IMR-90 (cell line): Measurements from ENCODE around the gene TTC16. TPM values are rescaled to one million over a fixed set of nuclear protein-coding genes. Genes with fewer than 3 reads are reported as not detected.

Source experiments
- ATAC-seq: fragments of 200-7000 bp; cut with Tn5 transposase; 2 replicates; pipeline ENCODE4 v1.9.1; 2020; ENCODE audit warnings: low read depth, mild to moderate bottlenecking, moderate library complexity
- BruUV-seq: library from RNA; stranded (reverse); fragments of 400-500 nt; replicated peaks from 2 replicates; lab custom pipeline; 2021; lab: Mats Ljungman, UMichigan
- CTCF ChIA-PET: fragments of 300-600 bp; formaldehyde crosslinking; extraction: SDS; loops from one replicate; lab custom pipeline; 2021; ENCODE audit warnings: antibody characterized with exemption; lab: Yijun Ruan, JAX
- POLR2A ChIA-PET: fragments of 300-600 bp; sonication (Branson Sonifier 250); formaldehyde crosslinking; loops from one replicate; lab custom pipeline; 2022; ENCODE audit warnings: antibody characterized with exemption; ENCODE audit not compliant: unreplicated experiment; lab: Charles Lee
- DNase-seq: peaks from one replicate; pipeline ENCODE4 v3.0.0; 2013
- H2AFZ ChIP-seq: replicated peaks from 2 replicates; pipeline ENCODE3; 2013; ENCODE audit warnings: low read length, mild to moderate bottlenecking; ENCODE audit not compliant: poor library complexity
- H2AK5ac ChIP-seq: 2 replicates; pipeline ENCODE4 v1.6.1; 2013; ENCODE audit warnings: low read depth, low read length, inconsistent platforms
- H2AK9ac ChIP-seq: replicated peaks from 2 replicates; pipeline ENCODE3; 2013; ENCODE audit warnings: mild to moderate bottlenecking, low read depth, low read length, moderate library complexity; ENCODE audit not compliant: poor library complexity
- H2BK120ac ChIP-seq: 2 replicates; pipeline ENCODE4 v1.6.1; 2013; ENCODE audit warnings: low read depth, low read length, inconsistent platforms
- H2BK15ac ChIP-seq: 3 replicates; pipeline ENCODE4 v1.6.1; 2013; ENCODE audit warnings: low read depth, low read length, inconsistent platforms
- H2BK20ac ChIP-seq: 2 replicates; pipeline ENCODE4 v1.6.1; 2013; ENCODE audit warnings: low read depth, mild to moderate bottlenecking, inconsistent platforms, low read length, moderate library complexity
- H2BK5ac ChIP-seq: 2 replicates; pipeline ENCODE4 v1.6.1; 2013; ENCODE audit warnings: mild to moderate bottlenecking, low read depth, low read length, inconsistent platforms; ENCODE audit not compliant: poor library complexity, severe bottlenecking
- H3K14ac ChIP-seq: replicated peaks from 2 replicates; pipeline ENCODE4 v1.6.1; 2013; ENCODE audit warnings: low read depth, low read length, inconsistent platforms
- H3K18ac ChIP-seq: 2 replicates; pipeline ENCODE4 v1.6.1; 2013; ENCODE audit warnings: low read depth, low read length, control low read depth
- H3K23ac ChIP-seq: 2 replicates; pipeline ENCODE4 v1.6.1; 2013; ENCODE audit warnings: low read depth, low read length, inconsistent platforms
- H3K27ac ChIP-seq: 2 replicates; pipeline ENCODE4 v1.5.1; 2013; ENCODE audit warnings: mild to moderate bottlenecking, control low read depth, low read length; ENCODE audit not compliant: insufficient read depth
- H3K27me3 ChIP-seq: 2 replicates; pipeline ENCODE4 v1.6.1; 2013; ENCODE audit warnings: low read length; ENCODE audit not compliant: control insufficient read depth, insufficient read depth
- H3K36me3 ChIP-seq: 2 replicates; pipeline ENCODE4 v1.6.1; 2013; ENCODE audit warnings: low read length, mixed read lengths; ENCODE audit not compliant: control insufficient read depth, insufficient read depth
- H3K4ac ChIP-seq: 2 replicates; pipeline ENCODE4 v1.6.1; 2013; ENCODE audit warnings: low read depth, low read length, inconsistent platforms
- H3K4me1 ChIP-seq: 2 replicates; pipeline ENCODE4 v1.6.1; 2013; ENCODE audit warnings: low read length, mixed read lengths; ENCODE audit not compliant: control insufficient read depth, insufficient read depth
- H3K4me2 ChIP-seq: 2 replicates; pipeline ENCODE4 v1.6.1; 2013; ENCODE audit warnings: low read depth, mild to moderate bottlenecking, control low read depth, low read length, moderate library complexity
- H3K4me3 ChIP-seq: 2 replicates; pipeline ENCODE4 v1.5.1; 2013; ENCODE audit warnings: low read depth, mild to moderate bottlenecking, control low read depth, low read length, moderate library complexity; ENCODE audit not compliant: insufficient read depth
- H3K56ac ChIP-seq: 2 replicates; pipeline ENCODE4 v1.6.1; 2013; ENCODE audit warnings: low read length, inconsistent platforms; ENCODE audit not compliant: insufficient read depth; ENCODE audit errors: extremely low read depth
- H3K79me1 ChIP-seq, 2 experiments: 2 replicates each; pipeline ENCODE4 v1.6.1; 2013; ENCODE audit warnings: low read length in 2 of 2, inconsistent platforms in 1 of 2, low read depth in 1 of 2
- H3K9ac ChIP-seq: 2 replicates; pipeline ENCODE4 v1.6.1; 2013; ENCODE audit warnings: low read depth, low read length, control low read depth
- H3K9me1 ChIP-seq: 2 replicates; pipeline ENCODE4 v1.6.1; 2013; ENCODE audit warnings: low read length, inconsistent platforms; ENCODE audit not compliant: insufficient read depth
- H3K9me3 ChIP-seq: 2 replicates; pipeline ENCODE4 v1.6.1; 2013; ENCODE audit warnings: low read length; ENCODE audit not compliant: control insufficient read depth, insufficient read depth
- H4K20me1 ChIP-seq: 2 replicates; pipeline ENCODE4 v1.6.1; 2013; ENCODE audit warnings: low read length, inconsistent platforms; ENCODE audit not compliant: insufficient read depth
- H4K5ac ChIP-seq: 2 replicates; pipeline ENCODE4 v1.6.1; 2013; ENCODE audit warnings: mild to moderate bottlenecking, low read depth, low read length, control low read depth
- H4K8ac ChIP-seq, 2 experiments: 2 replicates each; pipeline ENCODE4 v1.6.1; 2013; ENCODE audit warnings: low read depth in 2 of 2, low read length in 2 of 2, control low read depth in 1 of 2, inconsistent platforms in 1 of 2
- H4K91ac ChIP-seq: 2 replicates; pipeline ENCODE4 v1.6.1; 2013; ENCODE audit warnings: low read depth, low read length, inconsistent platforms; ENCODE audit not compliant: insufficient read depth
- BHLHE40 ChIP-seq: fragments of 150-350 bp; IDR thresholded peaks from 2 replicates; pipeline ENCODE4 v1.6.1; 2016; ENCODE audit warnings: mild to moderate bottlenecking, low read depth, low read length
- CEBPB ChIP-seq: IDR thresholded peaks from 2 replicates; pipeline ENCODE4 v1.6.1; 2012; ENCODE audit warnings: low read depth, low read length, improper control_type of control experiment
- CHD1 ChIP-seq: IDR thresholded peaks from 2 replicates; pipeline ENCODE4 v1.6.1; 2012; ENCODE audit warnings: low read depth, low read length, improper control_type of control experiment
- FOS ChIP-seq: fragments of 150-350 bp; IDR thresholded peaks from 2 replicates; pipeline ENCODE4 v1.6.1; 2016; ENCODE audit warnings: low read depth, low read length
- MAFK ChIP-seq: IDR thresholded peaks from 2 replicates; pipeline ENCODE4 v1.6.1; 2012; ENCODE audit warnings: low read depth, low read length, improper control_type of control experiment
- MXI1 ChIP-seq: IDR thresholded peaks from 2 replicates; pipeline ENCODE4 v1.6.1; 2012; ENCODE audit warnings: low read depth, mild to moderate bottlenecking, low read length, moderate library complexity, borderline replicate concordance
- NFE2L2 ChIP-seq: fragments of 150-350 bp; IDR thresholded peaks from 2 replicates; pipeline ENCODE4 v1.6.1; 2016; ENCODE audit warnings: low read depth, mild to moderate bottlenecking, low read length
- POLR2A ChIP-seq: IDR thresholded peaks from 2 replicates; pipeline ENCODE4 v1.6.1; 2012; ENCODE audit warnings: mild to moderate bottlenecking, low read depth, low read length
- RAD21 ChIP-seq: IDR thresholded peaks from 2 replicates; pipeline ENCODE4 v1.6.1; 2012; ENCODE audit warnings: low read length, improper control_type of control experiment
- RCOR1 ChIP-seq: IDR thresholded peaks from 2 replicates; pipeline ENCODE4 v1.6.1; 2012; ENCODE audit warnings: mild to moderate bottlenecking, low read length, improper control_type of control experiment; ENCODE audit not compliant: insufficient replicate concordance
- RFX5 ChIP-seq: IDR thresholded peaks from 2 replicates; pipeline ENCODE4 v1.8.0; 2012; ENCODE audit warnings: low read depth, mild to moderate bottlenecking, low read length, moderate library complexity
- SMC3 ChIP-seq: fragments of 150-350 bp; IDR thresholded peaks from 2 replicates; pipeline ENCODE4 v1.6.1; 2016; ENCODE audit warnings: low read depth, mild to moderate bottlenecking, antibody characterized with exemption, low read length, moderate library complexity
- WGBS, 2 experiments: methylation state at CpG; one replicate each; pipeline versions ENCODE4 v1.1.5 to v1.1.7; 2013; ENCODE audit warnings: missing lambda C conversion rate in 2 of 2; ENCODE audit not compliant: insufficient read length in 1 of 2; ENCODE audit errors: extremely low coverage in 2 of 2; 5-methylcytosine and 5-hydroxymethylcytosine counted together
- dilution Hi-C: fragments of 300-500 bp; cut with HindIII; formaldehyde crosslinking; loops from one replicate; pipeline ENCODE4 v1.14.3; 2018; ENCODE audit warnings: low sequenced_read_pairs; ENCODE audit not compliant: unreplicated experiment
- in situ Hi-C: fragments of 300-500 bp; cut with MboI; formaldehyde crosslinking; loops from 3 replicates; pipeline ENCODE4 v1.14.3; 2019; ENCODE audit warnings: low sequenced_read_pairs, inconsistent platforms, mixed read lengths
- intact Hi-C: fragments of 100-400 bp; cut with micrococcal nuclease; formaldehyde crosslinking; loops from 2 replicates; pipeline ENCODE4 v1.10.0; 2022
- polyA plus RNA-seq, 3 experiments: library from polyadenylated mRNA; depleted of rRNA; stranded (reverse); fragments of >200 nt; gene quantifications; 2 replicates each; pipeline ENCODE4 v1.2.3, GENCODE V29; 2012; ENCODE audit warnings: low replicate concordance in 1 of 3
- total RNA-seq: library from RNA; depleted of rRNA; stranded (reverse); fragments of >200 nt; gene quantifications from 2 replicates; pipeline ENCODE4 v1.2.3, GENCODE V29; 2012
- TF ChIP-seq, protein P1 (sequence below): fragments of 150-350 bp; IDR thresholded peaks from 2 replicates; pipeline ENCODE4 v1.6.1; 2016; ENCODE audit warnings: low read depth, mild to moderate bottlenecking, low read length, moderate library complexity, borderline replicate concordance
- TF ChIP-seq, protein P2 (sequence below): conservative IDR thresholded peaks from 2 replicates; pipeline ENCODE4 v1.5.1; 2012; ENCODE audit warnings: mild to moderate bottlenecking, low read depth, low read length, improper control_type of control experiment
- TF ChIP-seq, protein P3 (sequence below): fragments of 150-350 bp; IDR thresholded peaks from 2 replicates; pipeline ENCODE4 v1.6.1; 2017; ENCODE audit warnings: mild to moderate bottlenecking, antibody characterized with exemption, low read length, low read depth

Gene TTC16
- total and polyA plus RNA-seq, 2 of the 4 experiments (the other 2 are of a cell fraction) = 0.02 TPM; not detected in 1

DNA sequence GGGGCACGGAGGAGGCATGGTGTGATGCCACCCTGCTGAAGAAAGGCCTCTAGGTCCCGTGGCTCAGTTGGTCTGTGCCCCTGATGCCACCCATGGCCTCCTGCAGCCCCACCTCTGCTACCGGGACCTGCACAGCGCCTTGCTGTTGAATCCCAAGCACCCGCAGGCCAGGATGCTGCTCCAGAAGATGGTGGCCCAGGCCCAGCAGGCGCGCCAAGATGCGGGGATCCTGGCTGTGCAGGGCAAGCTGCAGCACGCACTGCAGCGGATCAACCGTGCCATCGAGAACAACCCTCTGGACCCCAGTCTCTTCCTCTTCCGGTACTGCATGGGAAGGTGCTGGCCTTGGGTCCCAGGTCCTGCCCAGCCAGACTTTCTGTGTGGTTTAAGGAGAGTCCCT, 7.1 kb downstream of the TTC16 start (continued):
- TF ChIP-seq RFX5 (no peak), CEBPB (no peak)

DNA sequence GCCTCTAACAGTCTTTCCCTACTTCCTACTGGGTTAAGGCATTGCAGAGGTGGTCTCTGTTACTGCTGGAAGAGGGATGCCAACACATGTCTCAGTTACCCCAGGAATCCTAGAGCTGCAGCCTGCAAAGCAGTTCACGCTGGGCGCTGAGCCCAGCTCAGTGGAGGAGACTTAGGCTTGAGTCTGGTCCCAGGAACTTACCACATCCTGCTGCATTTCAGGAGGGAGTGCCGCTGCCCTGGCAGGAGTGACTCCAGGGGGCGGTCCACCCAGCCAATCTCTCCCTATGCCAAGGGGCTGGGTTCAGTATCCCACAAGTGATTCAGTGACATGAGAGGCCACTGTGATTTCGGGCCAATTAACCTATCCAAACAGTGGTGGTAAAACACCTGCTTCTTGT, 7.6 kb downstream of the TTC16 start:
- Histone ChIP-seq H4K8ac (no peak overlapping the region), H4K5ac (no peak overlapping the region), H2AK9ac (no peak overlapping the region), H4K91ac (no peak overlapping the region), H3K4me1 (0 out of 2 replicates have a peak, but pooled peaks cover 1% of the 10 kb centered on the region), H3K23ac (no peak overlapping the region), H3K4me2 (no peak overlapping the region), H3K56ac (no peak overlapping the region), H3K14ac (no peak overlapping the region), H3K79me1 (no peaks in the 10 kb centered on the region), H3K27me3 (peaks cover 4% of the 10 kb centered on the region; the same call in 1 of the 2 replicates), H3K18ac (no peak overlapping the region), H3K9me3 (no peaks in the 10 kb centered on the region), H3K27ac (no peak overlapping the region), H2BK15ac (no peak overlapping the region), H3K9me1 (no peaks in the 10 kb centered on the region; the same call in 1 of the 2 replicates), H2BK5ac (no peak overlapping the region), H3K36me3 (no peaks in the 10 kb centered on the region), H2BK20ac (no peak overlapping the region), H3K4me3 (no peak overlapping the region), H2AK5ac (no peak overlapping the region), H4K20me1 (no peaks in the 10 kb centered on the region), H2BK120ac (no peak overlapping the region), H2AFZ (peak overlapping the region; percentile 39), H3K9ac (no peak overlapping the region), H3K4ac (no peak overlapping the region)
- ChIA-PET CTCF (interaction anchor here (2.6 kb wide), 1 partner anchor 11 kb away, joined by 8 read pairs; the partner anchor contains the start of gene TOR2A), POLR2A (no interaction called here)
- intact Hi-C loops = no loop called here
- BruUV-seq = no TSS peak
- in situ Hi-C loops = no loop called here
- WGBS, 2 experiments = no CpG with 5 or more reads among the region's 5 CpGs
- dilution Hi-C loops = no loop called here
- ATAC-seq = peak; percentile 82
- peak; percentile 66 for DNase-seq
- TF ChIP-seq MXI1 (no peak), SMC3 (no peak), RAD21 (no peak), RFX5 (no peak), NFE2L2 (no peak), FOS (no peak), CHD1 (no peak), POLR2A (no peak), MAFK (no peak), CEBPB (no peak), RCOR1 (no peak), BHLHE40 (no peak)
- TF ChIP-seq, protein P1, sequence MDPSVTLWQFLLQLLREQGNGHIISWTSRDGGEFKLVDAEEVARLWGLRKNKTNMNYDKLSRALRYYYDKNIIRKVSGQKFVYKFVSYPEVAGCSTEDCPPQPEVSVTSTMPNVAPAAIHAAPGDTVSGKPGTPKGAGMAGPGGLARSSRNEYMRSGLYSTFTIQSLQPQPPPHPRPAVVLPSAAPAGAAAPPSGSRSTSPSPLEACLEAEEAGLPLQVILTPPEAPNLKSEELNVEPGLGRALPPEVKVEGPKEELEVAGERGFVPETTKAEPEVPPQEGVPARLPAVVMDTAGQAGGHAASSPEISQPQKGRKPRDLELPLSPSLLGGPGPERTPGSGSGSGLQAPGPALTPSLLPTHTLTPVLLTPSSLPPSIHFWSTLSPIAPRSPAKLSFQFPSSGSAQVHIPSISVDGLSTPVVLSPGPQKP = no peak
- TF ChIP-seq, protein P2, sequence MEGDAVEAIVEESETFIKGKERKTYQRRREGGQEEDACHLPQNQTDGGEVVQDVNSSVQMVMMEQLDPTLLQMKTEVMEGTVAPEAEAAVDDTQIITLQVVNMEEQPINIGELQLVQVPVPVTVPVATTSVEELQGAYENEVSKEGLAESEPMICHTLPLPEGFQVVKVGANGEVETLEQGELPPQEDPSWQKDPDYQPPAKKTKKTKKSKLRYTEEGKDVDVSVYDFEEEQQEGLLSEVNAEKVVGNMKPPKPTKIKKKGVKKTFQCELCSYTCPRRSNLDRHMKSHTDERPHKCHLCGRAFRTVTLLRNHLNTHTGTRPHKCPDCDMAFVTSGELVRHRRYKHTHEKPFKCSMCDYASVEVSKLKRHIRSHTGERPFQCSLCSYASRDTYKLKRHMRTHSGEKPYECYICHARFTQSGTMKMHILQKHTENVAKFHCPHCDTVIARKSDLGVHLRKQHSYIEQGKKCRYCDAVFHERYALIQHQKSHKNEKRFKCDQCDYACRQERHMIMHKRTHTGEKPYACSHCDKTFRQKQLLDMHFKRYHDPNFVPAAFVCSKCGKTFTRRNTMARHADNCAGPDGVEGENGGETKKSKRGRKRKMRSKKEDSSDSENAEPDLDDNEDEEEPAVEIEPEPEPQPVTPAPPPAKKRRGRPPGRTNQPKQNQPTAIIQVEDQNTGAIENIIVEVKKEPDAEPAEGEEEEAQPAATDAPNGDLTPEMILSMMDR = no peak
- TF ChIP-seq, protein P3, sequence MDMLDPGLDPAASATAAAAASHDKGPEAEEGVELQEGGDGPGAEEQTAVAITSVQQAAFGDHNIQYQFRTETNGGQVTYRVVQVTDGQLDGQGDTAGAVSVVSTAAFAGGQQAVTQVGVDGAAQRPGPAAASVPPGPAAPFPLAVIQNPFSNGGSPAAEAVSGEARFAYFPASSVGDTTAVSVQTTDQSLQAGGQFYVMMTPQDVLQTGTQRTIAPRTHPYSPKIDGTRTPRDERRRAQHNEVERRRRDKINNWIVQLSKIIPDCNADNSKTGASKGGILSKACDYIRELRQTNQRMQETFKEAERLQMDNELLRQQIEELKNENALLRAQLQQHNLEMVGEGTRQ = no peak
